SK-N-MC (cell line): ENCODE measurements around the gene TFCP2.

Experiments used
- EZH2 ChIP-seq: fragments of 200-600 bp; sonication (generic); IDR thresholded peaks from one replicate; pipeline ENCODE4 v1.6.1; 2017; ENCODE audit warnings: antibody characterized with exemption
- POLR2AphosphoS5 ChIP-seq: IDR thresholded peaks from 2 replicates; pipeline ENCODE4 v1.6.1; 2012; ENCODE audit warnings: mild to moderate bottlenecking, low read depth, low read length, borderline replicate concordance

DNA sequence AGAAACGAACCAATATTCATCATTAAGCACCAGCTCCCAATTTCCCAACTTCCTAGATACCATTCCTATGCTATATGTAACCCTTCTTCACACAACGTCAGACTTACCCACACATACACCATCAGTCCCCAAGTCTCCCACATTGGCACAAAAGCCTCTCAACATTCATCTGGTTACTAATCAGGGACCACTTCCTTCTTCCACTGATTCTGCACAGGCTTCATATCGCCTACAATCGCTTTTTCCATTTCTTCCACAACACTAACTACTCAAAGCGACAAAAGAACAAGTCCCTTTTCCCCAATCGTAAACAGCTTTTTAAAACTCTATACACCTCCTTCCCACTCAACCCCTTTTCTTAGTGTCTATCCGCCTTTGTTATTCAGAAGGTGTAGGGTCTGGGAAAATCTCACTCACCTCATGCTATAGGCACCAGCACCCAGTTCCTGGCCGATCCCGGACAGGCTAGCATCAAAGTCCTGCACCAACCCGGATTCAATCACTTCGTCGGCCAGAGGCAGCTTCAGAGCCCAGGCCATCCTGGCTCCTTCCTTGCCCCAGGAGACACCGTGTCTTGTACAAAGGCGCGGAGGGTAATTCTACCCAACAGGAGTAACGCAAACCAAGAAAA lies 936 bp downstream of the TFCP2 start:
- TF ChIP-seq POLR2AphosphoS5 (no peak), EZH2 (no peak)
